HepG2 (cell line): ENCODE data around the gene SUB1. TPM values are rescaled to one million over a fixed set of nuclear protein-coding genes. Genes with fewer than 3 reads are reported as not detected.
A peak's percentile ranks its signal among the peaks of the same experiment; 100 is the strongest.

Source experiments
- ATF4 ChIP-seq, 2 experiments: fragments of 450-650 bp in 1 of 2; sonication (generic) in 1 of 2; formaldehyde crosslinking; IDR thresholded peaks; 2 replicates each; pipeline versions ENCODE4 v1.5.0 to v1.8.0; 2020 to 2022; ENCODE audit warnings: mild to moderate bottlenecking in 1 of 2, missing genetic modification reagents in 1 of 2
- ELF3 ChIP-seq: IDR thresholded peaks from 2 replicates; pipeline ENCODE4 v1.6.1; 2016; ENCODE audit warnings: missing genetic modification reagents, missing compliant biosample characterization
- GZF1 ChIP-seq: sonication (generic); formaldehyde crosslinking; IDR thresholded peaks from 2 replicates; pipeline ENCODE4 v1.5.1; 2020; ENCODE audit warnings: mild to moderate bottlenecking, missing genetic modification reagents
- HNRNPLL ChIP-seq: fragments of 200-400 bp; formaldehyde crosslinking; IDR thresholded peaks from 2 replicates; pipeline ENCODE4 v1.6.1; 2017; ENCODE audit warnings: mild to moderate bottlenecking, low read depth, low read length; ENCODE audit not compliant: poor library complexity, severe bottlenecking
- MLLT10 ChIP-seq: sonication (generic); formaldehyde crosslinking; IDR thresholded peaks from 2 replicates; pipeline ENCODE4 v1.4.0; 2020; ENCODE audit warnings: missing genetic modification reagents
- RARG ChIP-seq: sonication (generic); formaldehyde crosslinking; IDR thresholded peaks from 2 replicates; pipeline ENCODE4 v1.4.0; 2020; ENCODE audit warnings: low read depth, mild to moderate bottlenecking, missing genetic modification reagents
- TOPORS ChIP-seq: sonication (generic); formaldehyde crosslinking; IDR thresholded peaks from 2 replicates; pipeline ENCODE4 v1.8.0; 2023; ENCODE audit warnings: mild to moderate bottlenecking, missing genetic modification reagents
- ZBTB2 ChIP-seq: sonication (generic); formaldehyde crosslinking; IDR thresholded peaks from 2 replicates; pipeline ENCODE4 v1.8.0; 2022; ENCODE audit warnings: low read depth, missing genetic modification reagents
- ZC3H4 ChIP-seq: sonication (generic); formaldehyde crosslinking; IDR thresholded peaks from 2 replicates; pipeline ENCODE4 v1.4.0; 2020; ENCODE audit warnings: missing genetic modification reagents, borderline replicate concordance
- ZNF282 ChIP-seq: fragments of 450-650 bp; IDR thresholded peaks from 2 replicates; pipeline ENCODE4 v1.6.1; 2018; ENCODE audit not compliant: partially characterized antibody
- ZNF3 ChIP-seq: IDR thresholded peaks from 2 replicates; pipeline ENCODE4 v1.7.0; 2017; ENCODE audit warnings: inconsistent platforms
- ZNF318 ChIP-seq: sonication (generic); formaldehyde crosslinking; IDR thresholded peaks from 2 replicates; pipeline ENCODE4 v1.4.0; 2020; ENCODE audit warnings: mild to moderate bottlenecking, missing genetic modification reagents
- ZNF331 ChIP-seq: sonication (generic); formaldehyde crosslinking; IDR thresholded peaks from 2 replicates; pipeline ENCODE4 v1.4.0; 2020; ENCODE audit warnings: missing genetic modification reagents
- ZNF431 ChIP-seq: sonication (generic); formaldehyde crosslinking; IDR thresholded peaks from 2 replicates; pipeline ENCODE4 v1.9.0; 2022; ENCODE audit warnings: missing genetic modification reagents, low read depth, mild to moderate bottlenecking, borderline replicate concordance
- polyA plus RNA-seq, 8 experiments: library from polyadenylated mRNA; depleted of rRNA in 3 of 8; stranded (reverse) in 7 of 8; unstranded in 1 of 8; fragments of >200 nt; fragmentation: Illumina TruSeq in 4 of 8; extraction: Trizol in 4 of 8; gene quantifications; 2 replicates each; pipeline versions ENCODE4 v1.2.1 to v1.2.3, GENCODE V29; 2011 to 2016; ENCODE audit warnings: low read depth in 4 of 8, missing spikeins in 1 of 8, mixed read lengths in 1 of 8; ENCODE audit not compliant: insufficient read depth in 1 of 8
- total RNA-seq, 5 experiments: library from RNA; depleted of rRNA; stranded (reverse); fragments of >200 nt; fragmentation: Illumina TruSeq; extraction: Trizol; gene quantifications; 2 replicates each; pipeline ENCODE4 v1.2.3, GENCODE V29; 2016; ENCODE audit warnings: low read depth in 1 of 5

Gene SUB1
- total and polyA plus RNA-seq, 2 of the 13 experiments (the other 11 are each of a cell fraction or from before 2014, with no cell fraction given): 182 to 693 TPM

GRCh38 chr5:32613050-32613672 is 27.8 kb downstream of the SUB1 start (continued):
- TF ChIP-seq ZBTB2 (CRISPR knock-in tag) (no peak), ZNF431 (CRISPR knock-in tag) (no peak), MLLT10 (CRISPR knock-in tag) (no peak), ATF4 (CRISPR knock-in tag; IDR thresholded peaks at IDR 0.05) (peak in 1 of 2 experiments; percentile 57; a peak in 2 of 4 replicates), HNRNPLL (no peak), ZNF282 (no peak), ZNF3 (CRISPR knock-in tag) (no peak), ZNF331 (CRISPR knock-in tag) (0 out of 2 replicates have a peak, but pooled peaks have one; percentile 20), ELF3 (0 out of 2 replicates have a peak, but pooled peaks have one; percentile 24), GZF1 (no peak), RARG (CRISPR knock-in tag) (no peak), TOPORS (CRISPR knock-in tag) (no peak), ZNF318 (CRISPR knock-in tag) (no peak), ZC3H4 (CRISPR knock-in tag) (no peak)
